ENCODE data around the gene ITGB7.

Gene ITGB7

DNA sequence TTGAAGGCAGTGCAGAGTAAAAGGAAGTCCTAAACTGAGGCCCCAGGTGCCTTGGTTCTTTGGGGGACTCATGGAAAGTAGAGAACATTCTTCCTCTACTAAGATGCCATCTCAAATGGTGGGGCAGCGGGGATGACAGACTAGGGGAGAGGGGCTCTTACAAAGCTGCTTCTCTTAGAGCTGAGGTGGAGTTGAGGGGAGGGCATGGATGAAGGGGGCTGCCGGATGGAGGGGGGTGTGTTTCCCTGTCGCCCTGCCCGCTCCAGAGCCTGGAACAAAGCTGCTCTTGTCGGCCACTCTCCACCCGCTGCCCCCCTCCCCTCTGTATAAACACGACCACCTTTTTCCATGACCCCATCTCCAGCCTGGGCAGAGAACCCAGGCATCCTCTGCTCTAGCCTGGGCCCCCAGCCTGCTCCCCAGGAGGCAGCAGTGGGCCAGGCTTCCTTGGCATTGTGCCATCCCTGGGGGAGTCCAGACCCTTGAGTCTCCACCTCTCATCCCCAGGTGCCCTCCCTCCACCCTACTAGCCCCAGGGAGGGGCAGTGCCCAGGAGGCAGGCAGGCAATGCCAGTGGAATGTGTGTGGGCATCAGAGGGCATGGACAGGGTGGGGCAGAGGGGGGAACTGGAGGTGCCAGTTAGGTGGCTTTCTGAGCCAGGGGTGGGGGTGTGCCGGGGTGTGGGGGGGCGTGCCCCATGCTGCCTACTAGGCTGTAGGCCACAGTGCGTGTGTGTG is 23.2 kb upstream of the ITGB7 start:
- DNase-seq = no peak

DNA sequence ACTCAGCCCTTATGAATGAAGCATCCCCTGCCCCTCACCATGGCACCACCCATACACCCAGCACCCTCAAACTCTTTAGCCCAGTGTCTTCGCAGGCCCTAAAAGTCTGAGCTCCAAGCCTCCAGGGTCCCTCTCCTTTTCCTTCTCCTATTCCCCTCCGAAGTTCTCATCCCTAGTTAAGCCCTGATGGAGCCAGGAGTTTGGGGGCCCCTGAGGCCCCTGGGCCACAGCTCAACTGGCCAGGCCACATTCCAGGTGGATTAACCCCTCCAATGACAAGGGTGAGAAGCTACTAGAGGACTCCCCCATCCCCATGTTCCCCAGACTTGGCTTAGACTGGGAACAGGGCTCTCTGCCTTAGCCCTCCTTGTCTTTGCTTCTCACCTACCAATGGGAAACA is 22.4 kb upstream of the ITGB7 start:
- DNase-seq = no peak

DNA sequence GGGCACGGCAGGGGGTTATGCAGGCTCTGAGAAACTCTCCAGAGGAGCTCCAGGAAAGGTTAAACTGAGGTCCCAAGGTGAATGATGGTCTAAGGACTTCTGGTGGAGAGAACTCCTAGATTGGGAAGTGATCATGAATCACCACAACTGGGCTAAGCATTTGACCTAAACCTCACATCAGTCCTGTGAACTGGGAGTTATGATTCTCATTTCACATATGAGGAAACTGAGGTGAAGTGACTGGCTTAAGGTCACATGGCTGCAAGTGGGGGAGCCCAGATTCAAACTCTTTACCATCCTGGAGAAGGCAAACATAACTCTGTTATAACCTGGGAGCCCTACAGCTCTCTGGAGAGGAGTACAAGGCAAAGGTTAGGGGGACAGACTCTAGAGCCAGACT is 20.8 kb upstream of the ITGB7 start:
- no peak for DNase-seq

DNA sequence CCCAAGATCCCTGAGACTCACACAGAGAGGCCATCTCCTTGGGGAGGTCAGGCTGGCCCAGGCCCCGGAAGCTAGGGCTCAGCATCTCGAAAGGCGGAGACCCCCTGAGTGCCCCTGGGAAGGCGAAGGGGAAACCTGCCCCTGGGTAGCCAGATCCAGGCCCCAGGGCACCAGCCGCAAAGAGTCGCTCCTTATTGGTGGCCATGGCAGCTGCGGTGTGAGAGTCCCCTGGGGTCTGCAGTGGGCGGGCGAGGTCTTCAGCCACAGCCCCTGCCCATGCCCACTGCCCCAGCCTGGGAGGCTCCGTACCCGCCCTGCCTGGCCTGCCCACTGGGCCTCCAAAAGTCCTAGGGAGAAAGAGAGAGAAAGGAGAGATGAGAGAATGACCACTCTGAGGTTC is 20.3 kb upstream of the ITGB7 start:
- no peak for DNase-seq

DNA sequence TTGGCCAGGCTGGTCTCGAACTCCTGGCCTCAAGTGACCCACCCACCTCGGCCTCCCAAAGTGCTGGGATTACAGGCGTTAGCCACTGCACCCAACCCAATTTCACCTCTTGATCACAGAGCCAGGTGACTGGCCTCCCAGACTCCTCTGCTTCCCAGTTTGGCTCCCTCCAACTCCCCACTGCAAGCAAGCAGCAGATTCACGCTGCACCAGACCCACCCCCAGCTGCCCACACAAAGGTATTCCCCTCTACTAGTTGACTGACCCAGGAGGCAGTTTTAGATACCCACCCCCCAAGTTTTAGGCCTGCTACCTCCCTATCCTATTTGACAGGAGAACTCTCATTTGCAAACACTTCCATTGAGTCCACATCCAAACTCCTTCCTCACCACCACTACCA is 19.8 kb upstream of the ITGB7 start:
- DNase-seq = no peak

DNA sequence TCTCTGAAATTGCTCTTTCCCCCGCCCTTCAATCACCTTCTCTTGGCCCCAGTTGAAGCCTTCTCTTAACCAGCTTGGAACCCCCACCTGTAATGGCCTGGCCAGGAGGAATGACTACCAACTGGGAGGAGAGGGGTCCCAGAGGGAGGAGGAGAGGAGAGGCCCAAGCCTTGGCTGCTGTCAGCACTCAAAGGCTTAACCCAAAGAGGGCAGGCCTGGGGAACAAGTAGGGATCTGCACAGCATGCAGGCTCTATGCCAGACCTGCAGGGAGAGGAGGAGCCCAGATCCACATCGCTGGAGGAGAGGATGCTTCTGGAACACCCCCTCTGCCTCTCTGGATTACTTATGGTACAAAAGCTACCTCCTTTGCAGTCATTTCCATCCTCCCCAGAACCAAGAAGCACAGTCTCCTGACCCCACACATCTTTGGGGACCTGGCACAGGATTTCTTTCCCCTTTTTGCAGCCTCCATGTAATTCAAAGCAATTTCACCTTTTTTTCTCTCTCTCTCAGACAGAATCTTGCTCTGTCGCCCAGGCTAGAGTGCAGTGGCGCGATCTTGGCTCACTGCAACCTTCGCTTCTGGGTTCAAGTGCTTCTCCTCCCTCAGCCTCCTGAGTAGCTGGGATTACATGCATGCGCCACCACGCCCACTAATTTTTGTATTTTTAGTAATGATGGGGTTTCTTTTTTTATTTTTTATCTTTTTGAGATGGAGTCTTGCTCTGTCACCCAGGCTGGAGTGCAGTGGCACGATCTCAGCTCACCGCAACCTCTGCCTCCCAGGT is 18.8 kb upstream of the ITGB7 start:
- DNase-seq = no peak

DNA sequence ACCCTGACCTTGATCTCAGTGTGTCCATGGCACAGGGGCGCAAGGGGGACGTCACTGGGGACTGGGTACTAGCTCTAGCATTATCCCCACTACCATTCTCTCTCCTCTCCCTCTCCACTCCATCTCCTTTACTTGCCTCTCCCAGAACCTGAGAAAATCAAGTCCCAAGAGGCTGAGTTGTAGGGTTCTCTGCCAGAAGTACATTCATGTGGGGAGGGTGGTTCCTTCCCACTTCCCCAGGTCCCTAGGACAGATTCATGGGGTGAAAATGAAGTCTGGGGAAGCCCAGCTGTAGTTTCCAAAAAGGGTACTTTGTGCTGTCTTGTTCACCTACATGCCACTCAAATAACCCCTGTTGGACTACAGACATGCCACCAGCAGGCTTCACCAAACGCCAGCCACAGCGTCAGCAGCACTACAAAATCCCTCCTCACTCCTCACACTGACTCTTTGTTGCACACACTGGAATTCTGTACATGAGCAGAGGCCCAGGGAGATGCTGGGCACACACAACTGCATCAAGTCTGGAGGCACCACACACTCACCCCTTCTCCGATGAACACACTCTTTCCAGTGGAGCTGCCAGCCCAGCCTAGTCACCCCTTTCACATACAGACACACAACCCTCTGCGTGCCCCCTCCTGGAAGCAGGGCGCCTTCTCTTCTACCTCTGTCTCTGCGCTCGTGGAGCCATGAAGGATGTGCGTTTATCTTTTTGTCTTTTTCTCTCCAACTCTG is 18.0 kb upstream of the ITGB7 start:
- DNase-seq = no peak

DNA sequence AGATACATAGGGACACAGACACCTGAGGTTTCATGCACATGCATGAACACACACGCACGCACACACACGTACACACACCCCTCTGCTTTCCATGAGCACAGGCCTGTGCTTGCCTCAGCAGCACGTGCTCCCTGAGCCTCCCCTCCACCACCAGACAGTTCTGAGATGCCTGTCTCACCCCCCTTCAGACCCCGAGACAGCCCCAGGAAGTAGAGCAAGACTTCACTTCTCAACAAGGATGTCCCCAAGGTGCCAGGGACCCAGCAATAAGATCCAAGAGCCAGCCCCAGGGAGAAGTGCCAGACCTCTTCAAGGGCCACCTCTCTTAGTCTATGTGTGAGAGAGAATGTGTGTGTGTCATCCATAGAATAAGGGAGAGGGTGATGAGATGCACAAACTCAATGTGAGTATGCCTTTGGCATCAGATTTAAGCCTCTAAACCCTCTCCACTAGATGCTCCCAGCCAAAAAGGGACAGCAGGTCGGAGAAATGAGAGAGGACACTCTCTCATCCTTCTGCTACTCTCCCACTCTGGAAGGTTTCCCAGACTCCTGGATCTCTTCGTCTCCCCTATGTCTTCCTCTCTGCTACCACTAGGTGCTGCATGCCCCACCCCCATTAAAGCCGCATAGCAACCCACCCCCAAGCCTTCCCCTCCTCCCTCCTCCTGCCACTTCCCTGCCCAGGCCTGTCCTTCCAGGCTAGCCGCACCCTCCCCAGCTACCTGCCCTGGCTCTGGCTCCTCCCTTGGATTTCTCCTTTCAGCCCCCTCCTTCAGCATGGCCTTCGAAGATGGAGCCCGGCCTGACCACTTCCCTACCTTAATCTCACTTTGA is 17.2 kb upstream of the ITGB7 start:
- no peak for DNase-seq

DNA sequence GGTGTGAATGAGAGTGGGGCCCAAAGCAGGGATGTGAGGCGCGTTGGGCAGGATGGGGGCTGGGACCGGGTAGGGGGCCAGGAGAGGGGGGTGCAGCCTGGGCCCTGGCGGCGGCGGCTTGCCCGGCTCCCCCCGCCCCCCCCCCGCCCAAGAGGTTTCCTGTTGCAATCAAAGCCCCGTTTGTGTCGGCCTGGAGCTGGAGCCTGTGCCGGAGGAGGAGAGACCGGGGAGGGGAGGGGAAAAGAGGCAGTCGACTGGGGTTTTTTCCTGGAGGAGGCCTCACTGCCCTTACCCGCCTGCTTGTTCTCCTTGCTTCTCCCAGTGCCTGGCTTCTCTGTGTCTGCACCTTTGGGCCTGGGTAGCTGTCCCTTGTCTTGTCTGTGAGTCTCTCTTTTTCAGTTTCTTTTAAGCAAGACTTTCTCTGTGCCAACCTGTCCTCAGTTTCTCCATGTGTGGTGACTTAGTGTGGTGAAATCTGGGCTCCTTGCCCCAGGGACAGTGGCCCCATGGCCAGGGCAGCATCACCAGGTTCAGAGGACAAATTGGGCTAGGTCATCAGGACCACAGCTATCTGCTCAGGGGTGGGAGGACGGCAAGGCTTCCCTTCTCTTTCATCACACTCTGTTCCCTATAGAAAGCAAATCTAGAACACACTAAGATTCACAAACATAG is 16.5 kb upstream of the ITGB7 start:
- DNase-seq = no peak

DNA sequence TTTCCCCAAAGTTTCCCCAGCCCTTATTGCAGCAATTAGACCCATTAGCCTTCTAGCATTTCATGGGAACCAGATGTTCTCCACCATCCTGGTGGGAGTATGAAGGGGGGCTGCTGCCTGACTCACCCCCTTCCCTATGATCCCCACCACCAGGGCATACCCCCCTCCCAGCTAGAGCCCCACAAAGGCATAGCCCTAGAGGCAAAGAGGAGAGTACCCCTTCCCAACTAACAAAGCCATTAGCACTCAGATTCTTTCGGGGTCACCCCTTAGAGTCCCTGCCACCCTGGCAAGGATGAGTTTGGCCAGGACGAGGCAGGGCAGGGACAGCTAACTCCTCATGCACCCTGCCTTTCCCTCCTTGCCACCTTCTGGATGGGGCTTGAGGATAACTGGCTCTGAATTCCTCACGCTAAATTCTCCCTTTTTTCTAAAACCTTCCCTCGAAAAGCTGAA is 15.8 kb upstream of the ITGB7 start:
- DNase-seq = no peak

DNA sequence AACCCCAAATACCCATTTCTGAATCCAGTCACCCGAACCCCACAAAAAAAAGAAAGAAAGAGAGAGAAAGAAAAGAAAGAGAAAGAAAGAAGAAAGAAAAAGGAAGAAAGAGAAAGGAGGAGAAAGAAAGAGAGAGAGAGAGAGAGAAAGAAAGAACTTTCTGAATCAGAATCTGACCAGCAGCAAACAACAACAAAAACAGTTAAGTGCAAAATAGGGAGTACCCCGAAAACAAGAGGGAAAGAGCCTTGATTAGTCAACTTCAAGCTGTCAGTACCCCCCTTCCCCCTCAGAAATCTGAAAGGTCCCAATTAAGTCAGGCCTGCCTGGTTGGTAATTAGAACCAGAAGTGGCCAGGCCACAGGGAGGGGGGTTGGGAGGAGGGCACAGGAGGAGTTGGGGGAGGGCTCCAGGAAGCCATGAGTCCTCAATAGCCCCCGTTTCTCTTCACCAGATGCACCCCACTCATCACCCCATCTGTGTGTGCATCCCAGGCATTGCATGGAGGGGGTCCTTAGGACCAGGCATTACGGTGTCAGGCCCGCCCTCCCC is 15.2 kb upstream of the ITGB7 start:
- DNase-seq = no peak

DNA sequence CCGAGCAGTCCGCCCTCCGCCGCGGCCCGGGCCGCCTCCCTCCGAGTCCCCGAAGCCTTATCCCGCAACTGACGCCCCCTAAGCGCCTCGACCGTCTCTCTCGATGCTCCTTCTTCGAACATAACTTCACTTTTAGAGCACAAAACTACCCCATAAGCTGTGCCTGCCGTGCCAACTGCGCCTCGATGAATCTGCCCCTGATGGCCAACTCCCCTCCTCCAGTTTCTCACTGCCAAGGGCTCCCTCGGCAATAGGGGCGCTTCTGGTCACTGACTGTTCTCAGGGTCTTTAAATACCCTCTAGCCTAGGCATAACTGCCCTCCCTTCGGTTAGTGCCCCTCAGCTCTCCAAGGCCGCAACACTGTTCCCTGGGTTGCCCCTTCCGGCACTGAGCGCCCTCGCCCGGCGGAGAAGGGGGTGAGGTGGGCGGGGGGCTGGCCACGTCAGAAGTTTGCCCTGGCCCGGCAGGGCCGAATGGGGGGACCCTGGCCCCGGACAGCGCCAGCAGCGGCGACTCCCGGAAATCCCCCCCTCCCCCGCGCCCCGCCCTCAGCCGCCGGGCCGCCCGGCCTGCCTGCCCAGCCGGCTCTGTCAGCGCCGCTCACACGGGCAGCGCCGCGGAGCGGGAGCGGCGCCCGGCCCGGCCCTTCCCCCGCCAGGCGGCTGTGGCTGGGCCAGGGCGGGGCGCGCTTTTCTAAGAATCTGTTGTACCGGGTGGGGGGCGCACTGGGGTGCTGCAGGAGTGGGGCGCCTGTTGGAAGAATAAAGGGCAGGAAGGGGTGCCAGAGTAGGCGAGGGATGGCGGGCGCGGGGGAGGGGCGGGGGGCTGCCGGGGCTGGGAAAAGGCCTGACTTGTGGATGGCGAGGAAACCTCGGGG is 14.4 kb upstream of the ITGB7 start:
- DNase-seq = no peak

DNA sequence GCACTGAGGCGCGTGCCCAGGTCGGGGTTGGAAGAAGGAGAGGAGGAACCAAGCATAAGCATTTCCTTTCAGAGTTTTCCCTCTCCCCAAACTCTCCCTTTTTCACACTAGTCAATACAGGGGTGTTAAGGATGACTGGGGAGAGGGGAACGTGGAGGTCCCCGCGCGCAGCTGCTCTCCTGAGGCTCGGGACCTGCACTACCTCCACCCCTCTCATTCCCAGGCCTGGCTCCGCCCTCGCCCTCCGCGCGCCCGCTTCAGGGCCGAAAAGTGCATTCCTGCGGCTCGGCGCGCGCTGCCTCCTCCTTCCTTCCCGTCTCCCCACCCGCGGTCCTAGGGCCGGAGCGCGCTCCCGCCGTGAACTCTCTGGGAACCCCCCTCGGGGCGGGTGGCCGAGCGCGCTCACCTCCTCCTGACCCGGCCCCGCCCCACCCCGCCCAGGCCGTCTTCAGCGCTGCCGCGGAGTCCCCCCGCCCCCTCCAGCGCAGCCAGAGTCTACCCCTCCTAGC is 13.7 kb upstream of the ITGB7 start:
- DNase-seq = peak; percentile 81

DNA sequence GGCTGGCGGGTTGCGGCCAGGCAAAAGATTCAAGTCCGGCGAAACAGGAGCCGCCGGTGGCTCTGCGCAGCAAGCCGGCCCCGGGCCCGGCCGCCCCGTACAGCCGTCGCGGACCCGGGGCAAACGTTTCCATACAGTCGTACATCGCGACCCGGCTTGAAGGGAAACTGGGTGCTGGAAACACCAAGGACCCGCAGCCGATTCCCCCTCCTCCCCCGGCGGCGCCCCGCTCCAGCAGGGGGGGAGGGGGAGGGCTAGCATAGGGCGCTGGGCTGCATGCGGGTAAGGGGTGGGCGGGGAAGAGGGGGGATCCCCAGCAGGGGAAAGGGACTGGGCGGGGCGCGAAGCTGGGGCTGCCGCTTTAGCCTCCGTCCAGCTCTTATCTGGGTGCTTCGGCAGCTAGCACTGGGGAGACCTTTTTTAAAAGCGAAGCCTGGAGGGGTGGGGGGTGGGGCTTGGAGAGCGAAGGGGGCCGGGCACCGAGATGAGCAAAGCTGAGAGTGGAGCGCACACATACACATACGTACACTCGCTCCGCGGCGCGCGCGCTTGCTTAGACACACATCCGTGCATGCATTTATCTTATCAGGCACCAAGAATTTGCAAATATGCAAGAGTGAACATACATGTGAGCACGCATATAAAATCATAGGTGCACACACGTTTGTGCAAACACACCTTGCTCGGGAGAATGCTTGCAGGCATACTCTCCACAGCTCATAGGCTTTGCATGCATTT is 13.1 kb upstream of the ITGB7 start:
- peak; percentile 57 for DNase-seq

DNA sequence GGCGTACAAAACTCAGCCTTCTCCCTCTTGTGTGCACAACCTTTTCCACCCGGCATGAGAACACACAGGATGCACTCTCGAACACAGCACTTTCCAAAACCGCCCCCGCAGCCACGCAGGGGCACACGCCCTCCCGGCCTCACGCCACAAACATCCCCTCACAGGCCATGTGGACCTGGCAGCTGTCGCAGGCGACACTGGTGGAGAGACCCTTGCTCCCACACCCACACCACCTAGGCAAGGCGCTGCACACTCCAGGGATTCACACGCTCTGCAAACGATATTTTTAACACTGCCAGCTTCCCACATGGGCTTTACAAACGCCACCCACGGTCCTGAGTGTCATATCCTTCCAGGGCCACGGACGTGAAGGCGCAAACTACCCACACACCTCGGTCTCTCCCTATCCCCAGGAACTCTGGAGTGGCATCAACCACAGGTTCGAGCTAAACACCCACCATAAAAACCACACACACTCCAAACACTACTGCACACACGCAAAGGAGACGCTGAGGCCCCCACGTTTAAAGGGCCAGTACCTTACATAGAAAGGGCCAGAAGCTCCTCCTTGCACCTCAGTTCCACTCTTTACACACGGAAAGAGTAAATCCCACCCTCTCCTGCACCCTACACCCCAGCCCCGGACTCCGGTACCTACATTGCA is 12.4 kb upstream of the ITGB7 start:
- DNase-seq = no peak

DNA sequence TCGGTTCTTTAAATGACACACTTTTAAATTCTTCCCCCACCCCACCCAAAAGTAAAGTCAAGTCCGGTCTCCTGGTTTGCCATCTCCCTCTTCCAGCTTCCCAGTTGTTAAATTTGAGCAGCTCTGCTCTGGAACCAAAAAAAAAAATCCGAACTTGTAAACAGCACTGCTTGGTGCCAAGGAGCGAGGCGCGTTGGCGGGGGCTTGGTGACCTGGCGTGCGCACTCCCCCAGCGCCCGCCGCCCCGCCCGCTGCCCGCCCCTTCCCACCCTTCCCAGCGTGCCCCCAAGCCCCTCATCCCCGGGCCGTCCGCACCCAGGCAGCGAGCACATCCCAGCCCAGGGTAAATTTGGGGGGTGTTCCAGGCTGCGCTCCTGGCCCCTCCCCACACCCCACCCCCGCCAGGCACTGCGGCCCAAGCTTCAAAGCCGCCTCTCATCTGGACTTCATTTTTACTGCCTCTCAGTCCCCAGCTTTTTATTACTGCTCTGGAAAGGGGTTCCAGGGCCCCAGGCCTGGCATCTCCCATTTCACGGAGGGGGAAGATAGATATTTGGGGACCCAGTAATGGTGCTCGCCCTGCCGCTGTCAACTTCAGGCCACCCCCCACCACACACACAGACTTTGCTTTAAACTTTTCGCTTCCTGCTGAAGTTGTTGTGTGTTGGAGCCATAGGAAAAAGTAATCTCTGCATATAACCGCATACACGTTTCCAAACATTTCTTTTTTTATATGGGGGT is 11.7 kb upstream of the ITGB7 start:
- no peak for DNase-seq

DNA sequence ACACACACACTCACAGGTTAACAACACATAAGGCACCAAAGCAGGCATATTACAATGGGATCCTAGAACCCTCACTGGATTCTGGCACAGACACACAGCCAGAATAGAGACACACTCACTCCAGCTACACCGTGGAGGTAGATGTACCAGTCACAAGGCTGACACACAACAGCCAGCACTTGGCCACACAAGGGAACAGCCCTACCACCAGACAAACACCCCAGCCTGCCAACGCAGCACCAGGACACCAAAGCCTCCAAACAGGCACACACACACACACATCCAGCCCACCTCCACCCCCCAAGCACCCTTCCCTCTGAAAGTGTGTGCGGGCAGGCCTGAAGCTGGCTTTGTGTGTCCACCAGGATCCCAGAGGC is 10.9 kb upstream of the ITGB7 start:
- DNase-seq = no peak

DNA sequence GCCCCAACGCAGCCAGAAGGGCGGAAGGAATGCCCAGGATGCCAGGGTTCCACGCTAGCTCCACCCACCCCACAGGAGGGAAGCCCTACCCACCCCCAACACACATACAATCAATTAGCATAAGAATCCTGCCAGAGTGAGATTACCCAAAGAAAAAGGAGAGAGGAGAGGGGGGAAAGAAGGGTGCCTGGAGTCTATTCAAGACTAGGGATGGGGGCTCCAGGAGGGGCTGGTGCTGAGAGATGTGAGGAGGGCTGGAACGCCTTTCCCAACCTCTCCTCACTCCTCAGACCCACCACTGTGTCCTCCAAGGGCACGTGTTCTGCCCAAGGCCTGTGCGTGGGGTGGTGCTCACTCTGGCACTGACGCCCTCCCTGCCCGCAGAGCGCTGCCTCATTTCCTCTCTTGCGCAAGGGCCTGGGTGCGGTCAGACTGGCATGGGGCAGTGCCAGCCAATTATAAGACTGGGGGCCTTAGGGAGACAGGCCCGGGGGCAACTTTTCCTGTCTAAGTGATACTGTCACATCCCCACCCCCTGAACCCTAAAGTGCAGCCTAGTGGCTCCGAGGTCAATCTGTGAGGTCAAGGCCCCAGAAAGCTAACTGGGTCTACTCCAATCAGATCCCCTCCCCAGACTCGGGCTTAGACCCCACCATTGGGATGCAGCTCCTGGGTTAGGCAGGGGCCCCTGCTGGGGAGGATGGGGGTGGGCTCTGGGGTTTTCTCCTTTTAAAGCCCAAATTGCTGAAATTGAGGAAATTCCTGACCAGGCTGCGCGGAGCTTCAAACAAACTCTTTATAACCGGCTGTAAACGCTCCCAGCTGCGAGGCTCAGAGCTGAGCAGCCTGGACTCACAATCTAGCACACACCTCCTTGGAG is 10.2 kb upstream of the ITGB7 start:
- DNase-seq = peak; percentile 64

Measured in GF-D8 (cell line).